Naive thymus-derived CD8-positive, alpha-beta T cell (primary cell): ENCODE measurements around the gene TMEM179. TPM values are rescaled to one million over a fixed set of nuclear protein-coding genes. Genes with fewer than 3 reads are reported as not detected.

ENCODE experiments used
- ATAC-seq, 2 donors: fragments of 150-1000 bp; cut with Tn5 transposase in 1 of 2; sonication (Bioruptor Pico), chemical (Tn5 transposase) in 1 of 2; 1 replicate in 1 of 2; 2 replicates in 1 of 2; pipeline ENCODE4 v1.10.0; 2021; ENCODE audit warnings: mild to moderate bottlenecking in 2 of 2, moderate library complexity in 2 of 2
- POLR2A ChIA-PET: fragments of 350-600 bp; sonication (Branson Sonifier 250); formaldehyde crosslinking; loops from one replicate; lab custom pipeline; 2021; ENCODE audit warnings: antibody characterized with exemption; lab: Charles Lee
- DNase-seq, 10 donors: peaks; one replicate each; pipeline versions ENCODE4 v3.0.0 to v3.0.0-alpha.2; 2020 to 2022
- H3K27ac Mint-ChIP-seq, 10 donors: one replicate each; pipeline ENCODE4 v1.8.0; 2020 to 2022; ENCODE audit warnings: mild to moderate bottlenecking in 10 of 10, mixed read lengths in 10 of 10, moderate library complexity in 4 of 10, inconsistent platforms in 1 of 10
- H3K27me3 Mint-ChIP-seq, 5 donors: one replicate each; pipeline ENCODE4 v1.8.0; 2021 to 2022; ENCODE audit warnings: mixed read lengths in 5 of 5
- H3K36me3 Mint-ChIP-seq, 3 donors: one replicate each; pipeline ENCODE4 v1.8.0; 2020 to 2022; ENCODE audit warnings: mixed read lengths in 3 of 3, mild to moderate bottlenecking in 2 of 3, inconsistent platforms in 1 of 3
- H3K4me1 Mint-ChIP-seq, 4 donors: one replicate each; pipeline ENCODE4 v1.8.0; 2021 to 2022; ENCODE audit warnings: mixed read lengths in 4 of 4
- H3K4me3 Mint-ChIP-seq, 10 donors: one replicate each; pipeline ENCODE4 v1.8.0; 2020 to 2022; ENCODE audit warnings: mild to moderate bottlenecking in 10 of 10, mixed read lengths in 10 of 10, moderate library complexity in 6 of 10, inconsistent platforms in 1 of 10
- H3K9me3 Mint-ChIP-seq, 9 donors: one replicate each; pipeline ENCODE4 v1.8.0; 2020 to 2022; ENCODE audit warnings: mixed read lengths in 9 of 9, mild to moderate bottlenecking in 3 of 9, inconsistent platforms in 1 of 9, moderate library complexity in 1 of 9
- polyA plus RNA-seq, 3 donors: library from polyadenylated mRNA; unstranded; fragments of 300-500 nt; fragmentation: Illumina TruSeq; gene quantifications; one replicate each; pipeline ENCODE4 v1.2.3, GENCODE V29; 2021
- total RNA-seq, 8 experiments: library from RNA in 2 of 8; stranded (reverse) in 2 of 8; gene quantifications; one replicate each; pipeline ENCODE4 v1.2.3 and lab custom pipeline; 2021 to 2026

TMEM179 gene
- total and polyA plus RNA-seq, 5 experiments from 2014 or later = not detected

DNA sequence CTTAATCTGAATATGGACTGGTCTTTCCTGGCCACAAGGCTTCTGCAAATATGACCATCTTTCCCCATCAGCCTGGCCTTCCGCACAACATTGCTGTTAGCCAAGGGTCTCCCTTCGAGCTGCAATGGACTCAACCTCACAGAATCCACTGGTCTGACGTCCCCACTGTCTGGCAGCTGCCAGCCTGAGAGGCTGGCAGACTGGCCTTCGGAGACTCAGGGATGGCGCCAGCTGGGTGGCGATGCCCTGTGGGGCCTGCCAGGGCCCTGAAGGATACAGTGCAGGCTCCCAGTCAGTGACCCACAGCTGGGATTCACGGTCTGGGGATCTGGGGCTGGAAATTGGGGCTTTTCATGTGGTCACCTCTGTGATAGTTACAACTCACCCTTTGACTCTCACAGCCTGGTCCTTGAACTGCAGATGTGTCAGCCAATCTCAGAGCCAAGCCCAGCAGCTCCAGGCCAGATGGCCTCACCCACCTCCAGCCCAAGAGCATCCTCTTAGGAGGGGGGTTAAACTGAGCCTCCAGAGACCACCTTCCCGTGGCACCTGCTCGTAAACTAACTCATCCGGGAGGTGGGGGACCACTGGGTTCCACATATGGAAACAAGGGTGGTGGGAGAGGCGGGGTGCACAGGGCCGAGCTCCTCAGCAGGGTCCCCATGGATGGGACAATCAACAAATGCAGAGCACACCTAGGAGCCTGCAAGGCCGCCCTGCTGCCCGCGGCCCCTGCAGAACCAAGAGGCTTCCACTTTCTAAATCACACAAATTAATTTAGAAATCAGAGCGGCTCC is 46.1 kb downstream of the TMEM179 start:
- POLR2A ChIA-PET = no interaction called here
- Mint-ChIP-seq H3K4me3 (no peak overlapping the region), H3K9me3 (no peaks in the 10 kb centered on the region), H3K27me3 (peaks cover 0 to 12% (median 9%) of the 10 kb centered on the region in 5 donors), H3K4me1 (no peaks in the 10 kb centered on the region), H3K36me3 (no peaks in the 10 kb centered on the region), H3K27ac (no peak overlapping the region)
- ATAC-seq = no peak
- peak in 2 of 10 donors; percentile 1 to 56 for DNase-seq

DNA sequence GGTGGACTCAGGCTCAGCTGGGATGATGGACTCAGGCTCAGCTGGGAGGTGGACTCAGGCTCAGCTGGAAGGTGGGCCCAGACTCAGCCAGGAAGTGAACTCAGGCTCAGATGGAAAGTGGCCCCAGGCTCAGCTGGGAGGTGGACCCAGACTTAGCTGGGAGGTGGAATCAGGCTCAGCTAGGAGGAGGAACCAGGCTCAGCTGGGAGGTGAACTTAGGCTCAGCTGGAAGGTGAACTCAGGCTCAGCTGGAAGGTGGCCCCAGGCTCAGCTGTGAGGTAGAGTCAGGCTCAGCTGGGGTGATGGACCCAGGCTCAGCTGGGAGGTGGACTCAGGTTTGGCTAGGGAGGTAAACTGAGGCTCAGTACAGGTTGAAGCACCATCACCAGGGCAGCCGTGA is 46.8 kb downstream of the TMEM179 start:
- H3K27ac Mint-ChIP-seq = no peak overlapping the region
- DNase-seq = peak in 1 of 10 donors; percentile 51
- no peaks in the 10 kb centered on the region for H3K36me3 Mint-ChIP-seq
- H3K27me3 Mint-ChIP-seq = peaks cover 0 to 19% (median 11%) of the 10 kb centered on the region in 5 donors
- no peaks in the 10 kb centered on the region for H3K4me1 Mint-ChIP-seq
- H3K9me3 Mint-ChIP-seq = no peaks in the 10 kb centered on the region
- H3K4me3 Mint-ChIP-seq = no peak overlapping the region
- no peak for ATAC-seq
- POLR2A ChIA-PET = no interaction called here

DNA sequence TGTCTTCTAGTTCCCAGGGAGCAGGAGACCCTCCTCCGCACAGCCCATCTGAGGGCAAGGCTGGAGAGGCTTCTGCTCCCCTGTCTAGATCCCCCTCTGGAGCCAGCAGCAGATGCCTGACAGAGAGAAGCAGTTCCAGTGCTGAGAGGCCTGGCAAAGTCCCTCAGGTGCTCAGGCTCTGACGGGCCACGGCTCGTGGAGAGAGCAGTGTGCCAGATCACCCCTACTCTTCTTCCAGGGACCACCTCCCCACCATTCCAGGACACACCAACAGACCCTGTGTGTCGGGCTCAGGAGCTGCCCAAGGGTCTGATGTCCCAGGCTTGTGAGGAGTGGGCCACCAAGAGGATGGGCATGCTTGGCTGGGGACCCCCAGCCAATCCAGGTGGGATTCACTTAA is 47.5 kb downstream of the TMEM179 start:
- Mint-ChIP-seq H3K27ac (no peak overlapping the region), H3K9me3 (no peaks in the 10 kb centered on the region), H3K36me3 (no peaks in the 10 kb centered on the region), H3K27me3 (peaks cover 0 to 24% (median 15%) of the 10 kb centered on the region in 5 donors), H3K4me1 (no peaks in the 10 kb centered on the region), H3K4me3 (no peak overlapping the region)
- ATAC-seq (no peak), DNase-seq (peak in 1 of 10 donors; percentile 55)
- POLR2A ChIA-PET = no interaction called here

DNA sequence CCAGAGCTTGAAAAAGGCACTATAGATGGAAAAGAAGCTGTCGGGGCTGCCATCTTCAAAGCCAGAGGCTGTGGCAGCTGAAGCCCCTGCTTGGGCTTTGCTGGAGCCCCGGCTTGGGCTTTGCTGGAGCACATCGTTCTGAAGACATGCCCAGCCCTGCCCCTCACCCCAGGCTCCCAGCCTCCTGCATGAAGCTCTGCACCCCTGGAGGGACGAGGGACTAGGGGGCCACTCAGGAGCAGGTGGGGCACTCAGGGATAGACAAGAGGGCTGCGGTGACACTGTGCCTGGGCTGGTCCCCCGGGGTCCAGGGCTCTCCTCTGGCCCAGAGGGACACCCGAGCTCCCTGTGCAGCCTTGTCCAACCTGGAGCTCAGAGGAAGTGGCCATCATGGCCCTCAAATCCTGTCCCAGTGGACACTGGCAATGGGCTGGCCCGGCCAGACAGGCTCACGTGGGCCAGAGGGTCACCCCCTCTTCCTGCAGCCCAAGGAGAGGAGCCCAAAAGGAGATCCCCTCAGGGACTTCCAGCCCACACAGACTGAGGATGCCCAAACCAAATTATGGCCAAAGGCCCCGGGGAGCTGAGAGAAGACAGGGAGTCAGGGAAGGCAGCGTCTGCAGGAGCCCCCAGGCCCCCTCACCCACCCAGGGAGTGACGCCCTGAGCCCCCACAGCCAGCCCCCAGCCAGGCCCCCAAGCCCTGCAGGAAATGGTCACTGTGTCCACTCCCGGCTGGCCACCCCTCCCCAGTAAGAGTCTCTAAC is 48.1 kb downstream of the TMEM179 start:
- no peak for ATAC-seq
- peaks cover 0 to 24% (median 11%) of the 10 kb centered on the region in 5 donors for H3K27me3 Mint-ChIP-seq
- POLR2A ChIA-PET = no interaction called here
- H3K36me3 Mint-ChIP-seq = no peaks in the 10 kb centered on the region
- DNase-seq = peak in 1 of 10 donors; percentile 54
- no peak overlapping the region for H3K27ac Mint-ChIP-seq
- no peaks in the 10 kb centered on the region for H3K4me1 Mint-ChIP-seq
- no peaks in the 10 kb centered on the region for H3K9me3 Mint-ChIP-seq
- no peak overlapping the region for H3K4me3 Mint-ChIP-seq

DNA sequence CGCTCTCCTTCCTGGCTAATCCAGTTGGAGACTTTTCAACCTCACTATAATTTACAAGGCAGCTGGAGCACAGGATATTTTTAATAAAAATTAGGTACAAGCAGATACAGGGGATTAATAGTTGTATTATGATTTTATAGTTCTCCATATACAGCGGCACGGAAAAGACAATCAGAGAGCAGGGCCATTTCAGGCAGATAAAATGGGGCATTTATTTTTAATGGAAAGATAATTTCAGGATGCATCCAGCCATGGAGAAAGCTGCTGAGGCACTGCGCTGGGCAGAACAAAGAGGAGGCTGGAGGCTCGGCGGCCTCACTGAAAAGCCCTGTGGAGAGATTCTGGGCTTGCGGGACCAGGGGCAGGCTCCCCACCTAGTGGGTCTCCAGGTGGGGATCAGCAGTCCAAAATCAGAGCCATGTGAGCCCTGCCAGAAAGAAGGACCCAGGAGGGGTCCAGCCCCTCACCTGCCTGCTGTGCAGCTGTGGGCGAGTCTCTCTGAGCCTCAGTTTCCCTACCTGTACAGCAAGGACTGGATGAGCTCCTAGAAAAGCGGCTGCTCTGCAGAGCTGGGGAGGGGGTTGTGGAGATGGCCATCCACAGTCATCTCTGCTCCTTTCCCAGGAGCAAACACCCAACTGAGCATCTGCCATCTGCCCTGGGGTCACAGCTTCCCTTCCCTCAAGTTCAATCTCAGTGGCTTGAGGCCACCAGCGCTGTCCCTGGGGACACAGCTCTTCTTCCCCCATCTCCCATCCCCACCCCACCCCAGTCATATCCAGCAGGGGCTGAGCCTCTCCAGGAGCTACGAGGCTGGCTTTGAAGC is 48.9 kb downstream of the TMEM179 start:
- H3K9me3 Mint-ChIP-seq = no peaks in the 10 kb centered on the region
- no peaks in the 10 kb centered on the region for H3K36me3 Mint-ChIP-seq
- ATAC-seq (no peak), DNase-seq (peak in 1 of 10 donors; percentile 58)
- H3K27me3 Mint-ChIP-seq = peaks cover 0 to 24% (median 16%) of the 10 kb centered on the region in 5 donors
- H3K4me3 Mint-ChIP-seq = no peak overlapping the region
- no peak overlapping the region for H3K27ac Mint-ChIP-seq
- H3K4me1 Mint-ChIP-seq = no peaks in the 10 kb centered on the region
- POLR2A ChIA-PET = no interaction called here

DNA sequence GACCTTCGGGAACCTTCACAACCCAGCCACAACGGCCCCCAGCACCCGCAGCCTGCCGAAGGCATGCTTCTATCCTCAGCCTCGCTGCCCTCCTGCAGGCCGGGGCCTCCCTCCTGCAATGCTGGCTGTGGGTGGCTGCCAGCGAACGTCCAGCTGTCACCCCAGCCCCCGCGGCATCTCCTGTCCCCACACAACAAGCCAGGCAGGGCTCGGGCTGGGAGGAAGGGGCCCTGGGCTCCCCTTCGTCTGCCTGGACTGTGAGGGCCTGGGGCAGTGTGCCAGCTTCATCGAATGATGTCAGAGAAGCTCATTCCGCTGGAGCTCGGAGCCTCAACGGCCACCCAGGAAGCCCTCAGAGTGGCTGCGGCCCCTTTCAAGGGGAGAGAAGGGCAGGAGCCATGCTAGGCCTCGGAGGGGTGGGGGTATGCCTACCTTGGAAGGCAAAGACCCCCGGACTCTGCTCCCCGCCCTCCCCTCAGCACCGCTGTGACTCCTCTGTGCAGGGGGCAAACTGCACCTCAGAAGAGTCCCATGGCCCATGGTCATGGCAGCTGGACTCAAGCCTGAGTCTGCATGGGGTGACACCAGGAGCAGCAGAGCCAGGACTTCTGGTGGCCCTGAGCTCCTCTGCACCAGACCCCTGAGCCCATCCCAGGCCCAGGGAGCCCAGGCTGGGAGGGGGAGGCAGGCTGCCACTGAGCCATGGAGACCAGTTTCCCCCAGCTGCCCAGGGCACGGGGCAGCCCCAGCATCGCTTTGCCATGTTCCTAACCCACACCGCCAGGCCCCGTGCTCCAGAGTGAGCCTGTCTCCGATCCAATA is 49.8 kb downstream of the TMEM179 start:
- POLR2A ChIA-PET = interaction anchor here (0.7 kb wide), 1 partner anchor 552 kb away, joined by 3 read pairs; no protein-coding TSS in a partner anchor

DNA sequence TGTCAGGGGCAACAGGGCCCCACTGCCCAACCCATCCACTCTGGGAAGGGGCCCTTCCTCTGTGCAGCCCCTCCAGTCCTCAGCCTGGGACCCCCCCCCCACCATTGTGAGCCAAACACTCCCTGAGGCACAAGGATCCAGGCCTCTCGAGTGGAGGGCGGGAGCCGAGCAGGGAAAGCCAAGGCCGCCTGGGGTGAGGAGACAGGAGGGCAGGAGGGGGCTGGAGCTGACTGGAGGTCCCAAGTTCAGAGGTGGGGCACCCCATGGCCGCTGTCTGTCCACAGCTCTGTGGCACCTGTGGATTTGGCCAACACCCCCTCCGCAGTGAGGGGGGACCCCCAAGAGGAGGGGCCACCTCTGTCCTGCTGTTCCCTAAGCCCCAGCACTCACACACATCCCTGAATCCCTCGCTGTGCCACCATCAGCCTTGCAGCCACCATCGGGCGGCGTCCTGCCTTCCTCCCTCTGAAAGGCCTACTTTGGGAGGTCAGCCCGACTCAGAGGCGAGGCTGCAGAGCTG is 50.4 kb downstream of the TMEM179 start:
- no peak overlapping the region for H3K4me3 Mint-ChIP-seq
- no peaks in the 10 kb centered on the region for H3K4me1 Mint-ChIP-seq
- H3K27ac Mint-ChIP-seq = peak overlapping the region in 1 of 10 donors; percentile 86
- H3K36me3 Mint-ChIP-seq = no peaks in the 10 kb centered on the region
- POLR2A ChIA-PET = interaction anchor here (0.7 kb wide), 1 partner anchor 551 kb away, joined by 3 read pairs; no protein-coding TSS in a partner anchor
- peaks cover 1 to 33% (median 19%) of the 10 kb centered on the region in 5 donors for H3K27me3 Mint-ChIP-seq
- H3K9me3 Mint-ChIP-seq = peaks cover 0 to 2% (median 0%) of the 10 kb centered on the region in 9 donors
- ATAC-seq (no peak), DNase-seq (peak in 1 of 10 donors; percentile 49)

More for the DNA sequence above, 49.8 kb downstream of the TMEM179 start:
- DNase-seq = peak in 1 of 10 donors; percentile 54
- Mint-ChIP-seq H3K9me3 (peaks cover 0 to 2% (median 0%) of the 10 kb centered on the region in 9 donors), H3K4me1 (no peaks in the 10 kb centered on the region), H3K36me3 (no peaks in the 10 kb centered on the region), H3K4me3 (no peak overlapping the region), H3K27me3 (peaks cover 1 to 30% (median 16%) of the 10 kb centered on the region in 5 donors), H3K27ac (peak overlapping the region in 1 of 10 donors; percentile 86)
- no peak for ATAC-seq

DNA sequence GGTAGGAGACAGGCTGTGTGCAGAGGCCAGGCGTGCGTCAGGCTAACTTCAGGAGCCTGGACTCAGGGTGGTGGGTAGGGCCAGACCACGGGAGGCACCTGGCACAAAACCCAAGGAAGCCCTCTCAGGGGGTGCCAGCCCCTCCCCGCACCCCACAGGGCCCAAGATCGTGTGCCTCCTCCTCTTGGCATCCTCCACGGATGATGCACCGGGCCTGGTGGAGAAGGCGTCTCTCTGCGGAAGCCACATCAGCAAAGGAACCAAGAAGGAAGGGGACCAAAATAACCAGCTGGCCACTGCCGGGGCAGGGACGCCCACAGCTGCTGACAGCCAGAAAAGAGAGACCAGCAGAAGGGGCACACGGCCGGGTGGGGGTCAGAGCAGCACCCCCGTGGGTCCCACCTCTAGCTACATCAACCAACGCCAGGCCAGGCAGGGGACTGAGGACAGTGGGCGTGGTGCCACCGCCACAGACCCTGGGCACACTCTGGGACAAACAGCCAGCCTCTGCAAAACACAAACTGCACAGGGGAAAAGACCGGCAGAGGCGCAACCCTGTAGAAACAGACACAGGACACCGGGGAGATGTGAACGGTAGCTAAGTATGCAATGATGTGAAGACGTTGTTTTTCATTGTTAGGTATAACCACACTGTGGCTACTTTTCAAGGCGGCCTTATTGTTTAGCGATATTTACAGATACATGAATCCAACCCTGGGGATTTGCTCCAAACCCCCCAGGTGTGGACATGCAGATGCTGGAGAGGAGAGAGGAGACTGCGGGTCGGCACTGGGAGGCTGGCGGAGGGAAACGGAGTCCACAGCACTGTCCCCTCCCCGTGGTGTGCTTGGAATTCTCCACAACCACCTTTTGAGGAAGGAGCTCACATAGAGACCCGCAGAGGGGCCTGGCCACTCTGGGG is 51.1 kb downstream of the TMEM179 start:
- Mint-ChIP-seq H3K9me3 (peaks cover 0 to 2% (median 0%) of the 10 kb centered on the region in 9 donors), H3K4me1 (no peaks in the 10 kb centered on the region), H3K36me3 (no peaks in the 10 kb centered on the region), H3K27me3 (peaks cover 1 to 34% (median 19%) of the 10 kb centered on the region in 5 donors), H3K4me3 (peak overlapping the region in 1 of 10 donors; percentile 22), H3K27ac (peak overlapping the region in 3 of 10 donors; percentile 1 to 86 (median 43))
- ATAC-seq = no peak
- POLR2A ChIA-PET = interaction anchor here (0.7 kb wide), 1 partner anchor 551 kb away, joined by 3 read pairs; no protein-coding TSS in a partner anchor
- no peak for DNase-seq

DNA sequence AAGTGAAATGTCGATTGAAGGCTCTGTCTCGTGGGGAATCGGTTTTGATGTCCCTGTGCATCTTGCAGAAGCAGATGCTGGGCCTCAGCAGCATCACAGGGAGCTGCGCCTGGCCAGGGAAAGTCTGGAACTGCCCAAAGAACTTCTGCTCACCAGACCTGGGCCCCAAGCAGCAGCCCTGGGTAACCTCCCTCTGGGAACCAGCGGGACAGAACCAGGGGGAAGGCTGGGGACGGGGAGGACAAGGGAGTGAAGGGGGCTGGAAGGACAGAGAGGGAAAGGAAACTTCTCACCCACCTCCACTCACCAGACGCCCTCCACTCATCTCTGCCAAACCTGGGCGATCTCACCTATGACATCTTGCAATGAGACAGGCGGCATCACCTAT is 51.8 kb downstream of the TMEM179 start:
- Mint-ChIP-seq H3K4me1 (no peaks in the 10 kb centered on the region), H3K27ac (no peak overlapping the region), H3K4me3 (peak overlapping the region in 1 of 10 donors; percentile 22), H3K9me3 (peaks cover 0 to 2% (median 0%) of the 10 kb centered on the region in 9 donors), H3K27me3 (peaks cover 1 to 38% (median 19%) of the 10 kb centered on the region in 5 donors), H3K36me3 (no peaks in the 10 kb centered on the region)
- POLR2A ChIA-PET = no interaction called here
- ATAC-seq (no peak), DNase-seq (no peak)

DNA sequence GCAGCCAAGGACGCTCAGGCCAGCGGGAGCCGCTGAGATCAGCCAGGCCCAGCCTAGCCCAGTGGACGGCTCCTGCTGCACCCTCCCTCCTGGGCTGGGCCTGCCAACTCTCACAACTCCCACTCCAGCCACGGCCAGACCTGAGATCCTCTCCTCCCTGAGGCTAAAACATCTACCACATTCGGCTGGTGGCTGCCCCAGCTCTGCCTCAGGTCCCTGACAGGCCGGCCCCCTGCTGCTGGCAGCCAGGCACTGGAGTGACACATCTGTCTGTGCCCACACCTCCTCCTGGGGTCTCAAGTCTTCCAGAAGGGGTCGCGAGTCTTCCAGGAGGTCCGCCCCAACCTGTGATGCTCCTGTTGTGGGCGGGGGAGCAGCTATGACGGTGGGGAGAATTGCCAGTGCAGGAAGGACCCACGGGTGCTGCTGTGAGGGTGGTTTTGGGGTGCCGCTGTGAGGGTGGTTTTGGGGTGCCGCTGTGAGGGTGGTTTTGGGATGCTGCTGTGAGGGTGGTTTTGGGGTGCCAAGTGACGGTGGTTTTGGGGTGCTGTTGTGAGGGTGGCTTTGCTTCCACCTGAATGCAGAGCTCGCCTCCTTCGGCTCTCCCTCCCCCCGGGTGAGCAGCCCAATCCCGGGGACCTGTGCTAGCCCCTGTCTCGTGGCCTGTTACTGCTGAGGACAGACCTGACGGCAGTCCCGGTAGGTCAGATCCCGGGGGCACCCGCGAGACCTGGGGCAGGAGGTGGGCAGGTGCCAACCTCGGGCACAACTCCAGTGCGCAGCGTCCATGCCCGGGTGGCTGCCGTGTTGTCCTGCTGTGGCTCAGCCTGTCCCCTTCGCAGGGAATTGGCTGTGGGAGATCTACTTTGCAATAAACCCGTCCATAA is 52.5 kb downstream of the TMEM179 start:
- Mint-ChIP-seq H3K27me3 (peaks cover 1 to 44% (median 22%) of the 10 kb centered on the region in 5 donors), H3K27ac (no peak overlapping the region), H3K9me3 (peaks cover 0 to 2% (median 0%) of the 10 kb centered on the region in 9 donors), H3K4me1 (no peaks in the 10 kb centered on the region), H3K4me3 (peak overlapping the region in 1 of 10 donors; percentile 10), H3K36me3 (no peaks in the 10 kb centered on the region)
- DNase-seq (no peak), ATAC-seq (no peak)
- POLR2A ChIA-PET = no interaction called here
